Panc1 (cell line): Measurements from ENCODE around the gene RGS17. TPM values are rescaled to one million over a fixed set of nuclear protein-coding genes. Genes with fewer than 3 reads are reported as not detected.
A peak's percentile ranks its signal among the peaks of the same experiment; 100 is the strongest.

Source experiments
- ATAC-seq: fragments of 200-7000 bp; cut with Tn5 transposase; 2 replicates; pipeline ENCODE4 v1.9.1; 2020; ENCODE audit warnings: mild to moderate bottlenecking, moderate library complexity
- BruUV-seq: library from RNA; stranded (reverse); fragments of 400-500 nt; replicated peaks from 2 replicates; lab custom pipeline; 2021; lab: Mats Ljungman, UMichigan
- CTCF ChIA-PET: fragments of 300-600 bp; sonication (Branson Sonifier 250); formaldehyde crosslinking; loops from one replicate; lab custom pipeline; 2022; ENCODE audit warnings: antibody characterized with exemption; lab: Charles Lee
- POLR2A ChIA-PET: fragments of 300-600 bp; sonication (Branson Sonifier 250); formaldehyde crosslinking; loops from one replicate; lab custom pipeline; 2022; ENCODE audit warnings: antibody characterized with exemption; lab: Charles Lee
- DNase-seq: peaks from one replicate; pipeline ENCODE4 v3.0.0-alpha.2; 2010; ENCODE audit warnings: low read depth, low spot score
- H3K27ac ChIP-seq: 2 replicates; pipeline ENCODE4 v1.5.1; 2011; ENCODE audit warnings: mild to moderate bottlenecking, low read length, inconsistent platforms
- H3K27me3 ChIP-seq: fragments of 200-500 bp; sonication (Bioruptor generic); 2 replicates; pipeline ENCODE4 v1.6.0; 2014; ENCODE audit warnings: low read length, inconsistent platforms; ENCODE audit not compliant: control insufficient read depth, insufficient read depth
- H3K36me3 ChIP-seq: fragments of 200-500 bp; sonication (Bioruptor generic); 2 replicates; pipeline ENCODE4 v1.5.1; 2014; ENCODE audit warnings: inconsistent platforms, mild to moderate bottlenecking, low read length, moderate library complexity; ENCODE audit not compliant: control insufficient read depth, insufficient read depth
- H3K4me1 ChIP-seq: 2 replicates; pipeline ENCODE4 v1.5.1; 2011; ENCODE audit warnings: inconsistent platforms, mild to moderate bottlenecking, low read length, moderate library complexity; ENCODE audit not compliant: control insufficient read depth, insufficient read depth
- H3K4me3 ChIP-seq, 2 experiments: 2 replicates each; pipeline ENCODE4 v1.5.1; 2011 to 2012; ENCODE audit warnings: low read depth in 2 of 2, low read length in 2 of 2, mild to moderate bottlenecking in 2 of 2, inconsistent platforms in 1 of 2, moderate library complexity in 1 of 2
- H3K9me3 ChIP-seq: fragments of 200-500 bp; sonication (Bioruptor generic); 2 replicates; pipeline ENCODE4 v1.5.1; 2014; ENCODE audit warnings: low read depth, mild to moderate bottlenecking, inconsistent platforms, low read length, moderate library complexity; ENCODE audit not compliant: control insufficient read depth, insufficient read depth
- POLR2AphosphoS5 ChIP-seq: IDR thresholded peaks from 2 replicates; pipeline ENCODE4 v1.6.1; 2012; ENCODE audit warnings: mild to moderate bottlenecking, low read depth, low read length, moderate library complexity
- SIN3A ChIP-seq: IDR thresholded peaks from 2 replicates; pipeline ENCODE4 v1.6.1; 2012; ENCODE audit warnings: low read depth, mild to moderate bottlenecking, low read length, moderate library complexity, borderline replicate concordance; ENCODE audit not compliant: insufficient read depth
- TCF7L2 ChIP-seq: IDR thresholded peaks from 2 replicates; pipeline ENCODE4 v1.6.1; 2011; ENCODE audit warnings: mild to moderate bottlenecking, low read depth, low read length, inconsistent platforms
- in situ Hi-C: cut with HindIII; loops from 2 replicates; pipeline ENCODE4 v1.10.0; 2016; ENCODE audit warnings: low sequenced_read_pairs, low pct_unique_long_range_greater_than_20kb
- intact Hi-C: fragments of 100-400 bp; cut with micrococcal nuclease; formaldehyde crosslinking; loops from one replicate; pipeline ENCODE4 v1.10.0; 2022; ENCODE audit not compliant: unreplicated experiment
- total RNA-seq: library from RNA; stranded (reverse); gene quantifications from one replicate; pipeline ENCODE4 v1.2.1, GENCODE V29; 2021; ENCODE audit not compliant: unreplicated experiment
- TF ChIP-seq, protein P1 (sequence below), 2 experiments: IDR thresholded peaks; 2 replicates each; pipeline ENCODE4 v1.6.1; 2011 to 2012; ENCODE audit warnings: low read depth in 2 of 2, control low read depth in 1 of 2, low read length in 1 of 2, mild to moderate bottlenecking in 1 of 2, moderate library complexity in 1 of 2; ENCODE audit not compliant: insufficient read depth in 1 of 2
- TF ChIP-seq, protein P2 (sequence below): fragments of 450-650 bp; IDR thresholded peaks from 2 replicates; pipeline ENCODE4 v1.5.1; 2017; ENCODE audit warnings: mild to moderate bottlenecking

Gene RGS17
- total RNA-seq, 1 experiment from 2014 or later = 8.7 TPM

DNA sequence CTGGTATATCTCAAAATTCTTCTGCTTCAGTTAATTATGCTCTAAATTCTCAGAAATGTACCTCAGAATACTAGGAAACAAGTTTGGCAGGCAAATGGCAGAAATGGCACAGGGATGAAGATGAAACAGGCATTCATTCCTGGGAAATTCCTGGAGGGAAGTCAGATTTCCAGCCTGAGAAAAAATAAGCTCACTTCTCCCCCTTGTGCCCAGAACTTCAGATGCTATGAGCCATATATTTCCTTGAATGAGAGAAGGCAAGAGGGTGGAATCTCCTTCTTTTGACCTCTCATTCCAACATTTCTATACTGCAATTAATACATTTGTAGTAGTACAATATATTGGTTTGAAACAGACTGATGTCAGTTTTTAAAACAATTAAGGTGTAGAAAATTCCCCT lies 22.8 kb downstream of the RGS17 start:
- intact Hi-C loops = loop anchor here (2.0 kb wide), 1 partner anchor 78 kb away; no protein-coding TSS in a partner anchor
- CTCF ChIA-PET = interaction anchor here (0.6 to 0.7 kb wide), 2 partner anchors 48 to 76 kb away, joined by 3 to 6 read pairs; no protein-coding TSS in a partner anchor
- TF ChIP-seq, protein P1, sequence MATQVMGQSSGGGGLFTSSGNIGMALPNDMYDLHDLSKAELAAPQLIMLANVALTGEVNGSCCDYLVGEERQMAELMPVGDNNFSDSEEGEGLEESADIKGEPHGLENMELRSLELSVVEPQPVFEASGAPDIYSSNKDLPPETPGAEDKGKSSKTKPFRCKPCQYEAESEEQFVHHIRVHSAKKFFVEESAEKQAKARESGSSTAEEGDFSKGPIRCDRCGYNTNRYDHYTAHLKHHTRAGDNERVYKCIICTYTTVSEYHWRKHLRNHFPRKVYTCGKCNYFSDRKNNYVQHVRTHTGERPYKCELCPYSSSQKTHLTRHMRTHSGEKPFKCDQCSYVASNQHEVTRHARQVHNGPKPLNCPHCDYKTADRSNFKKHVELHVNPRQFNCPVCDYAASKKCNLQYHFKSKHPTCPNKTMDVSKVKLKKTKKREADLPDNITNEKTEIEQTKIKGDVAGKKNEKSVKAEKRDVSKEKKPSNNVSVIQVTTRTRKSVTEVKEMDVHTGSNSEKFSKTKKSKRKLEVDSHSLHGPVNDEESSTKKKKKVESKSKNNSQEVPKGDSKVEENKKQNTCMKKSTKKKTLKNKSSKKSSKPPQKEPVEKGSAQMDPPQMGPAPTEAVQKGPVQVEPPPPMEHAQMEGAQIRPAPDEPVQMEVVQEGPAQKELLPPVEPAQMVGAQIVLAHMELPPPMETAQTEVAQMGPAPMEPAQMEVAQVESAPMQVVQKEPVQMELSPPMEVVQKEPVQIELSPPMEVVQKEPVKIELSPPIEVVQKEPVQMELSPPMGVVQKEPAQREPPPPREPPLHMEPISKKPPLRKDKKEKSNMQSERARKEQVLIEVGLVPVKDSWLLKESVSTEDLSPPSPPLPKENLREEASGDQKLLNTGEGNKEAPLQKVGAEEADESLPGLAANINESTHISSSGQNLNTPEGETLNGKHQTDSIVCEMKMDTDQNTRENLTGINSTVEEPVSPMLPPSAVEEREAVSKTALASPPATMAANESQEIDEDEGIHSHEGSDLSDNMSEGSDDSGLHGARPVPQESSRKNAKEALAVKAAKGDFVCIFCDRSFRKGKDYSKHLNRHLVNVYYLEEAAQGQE (IDR thresholded peaks at IDR 0.05; ENCODE audit: insufficient read depth in 1 of 2, low read depth in 2 of 2, low read length in 1 of 2) = no peak
- TF ChIP-seq, protein P2, sequence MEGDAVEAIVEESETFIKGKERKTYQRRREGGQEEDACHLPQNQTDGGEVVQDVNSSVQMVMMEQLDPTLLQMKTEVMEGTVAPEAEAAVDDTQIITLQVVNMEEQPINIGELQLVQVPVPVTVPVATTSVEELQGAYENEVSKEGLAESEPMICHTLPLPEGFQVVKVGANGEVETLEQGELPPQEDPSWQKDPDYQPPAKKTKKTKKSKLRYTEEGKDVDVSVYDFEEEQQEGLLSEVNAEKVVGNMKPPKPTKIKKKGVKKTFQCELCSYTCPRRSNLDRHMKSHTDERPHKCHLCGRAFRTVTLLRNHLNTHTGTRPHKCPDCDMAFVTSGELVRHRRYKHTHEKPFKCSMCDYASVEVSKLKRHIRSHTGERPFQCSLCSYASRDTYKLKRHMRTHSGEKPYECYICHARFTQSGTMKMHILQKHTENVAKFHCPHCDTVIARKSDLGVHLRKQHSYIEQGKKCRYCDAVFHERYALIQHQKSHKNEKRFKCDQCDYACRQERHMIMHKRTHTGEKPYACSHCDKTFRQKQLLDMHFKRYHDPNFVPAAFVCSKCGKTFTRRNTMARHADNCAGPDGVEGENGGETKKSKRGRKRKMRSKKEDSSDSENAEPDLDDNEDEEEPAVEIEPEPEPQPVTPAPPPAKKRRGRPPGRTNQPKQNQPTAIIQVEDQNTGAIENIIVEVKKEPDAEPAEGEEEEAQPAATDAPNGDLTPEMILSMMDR = peak; percentile 61
- ATAC-seq (peak; percentile 78; the same call in 1 of the 2 replicates), DNase-seq (no peak)
- H3K4me1 ChIP-seq = no peaks in the 10 kb centered on the region
- H3K9me3 ChIP-seq = no peaks in the 10 kb centered on the region
- H3K36me3 ChIP-seq = no peaks in the 10 kb centered on the region
- no peaks in the 10 kb centered on the region for H3K27me3 ChIP-seq
- H3K27ac ChIP-seq = no peak overlapping the region
- in situ Hi-C loops = no loop called here
- BruUV-seq = no TSS peak
- no peak overlapping the region for H3K4me3 ChIP-seq
- POLR2A ChIA-PET = no interaction called here

DNA sequence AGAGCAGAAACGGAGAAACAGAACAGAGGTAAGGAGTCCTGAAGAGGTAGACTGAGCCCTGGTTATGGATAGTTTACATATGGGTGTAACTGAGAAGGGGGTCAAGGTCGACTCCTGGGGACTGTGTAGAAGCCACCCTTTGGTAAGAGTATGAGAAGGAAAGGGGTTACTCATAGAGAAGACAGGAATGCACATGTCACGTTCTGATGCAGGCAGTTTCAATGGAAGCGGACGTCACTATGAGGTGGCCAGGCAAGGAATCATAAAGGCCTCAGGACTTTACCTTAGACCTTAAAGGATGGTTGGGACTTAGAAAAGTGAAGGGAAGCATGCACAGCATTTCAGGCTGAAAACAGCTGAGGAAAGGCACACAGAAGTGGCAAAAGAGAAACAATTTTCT lies 25.1 kb downstream of the RGS17 start:
- in situ Hi-C loops = no loop called here
- ChIA-PET POLR2A (no interaction called here), CTCF (no interaction called here)
- H3K27ac ChIP-seq = no peak overlapping the region
- H3K9me3 ChIP-seq = no peaks in the 10 kb centered on the region
- ATAC-seq = no peak
- TF ChIP-seq TCF7L2 (no peak), SIN3A (no peak), POLR2AphosphoS5 (no peak)
- TF ChIP-seq, protein P1 (IDR thresholded peaks at IDR 0.05; ENCODE audit: insufficient read depth in 1 of 2, low read depth in 2 of 2, low read length in 1 of 2) = no peak
- TF ChIP-seq, protein P2 = no peak
- H3K36me3 ChIP-seq = no peaks in the 10 kb centered on the region
- no peaks in the 10 kb centered on the region for H3K4me1 ChIP-seq
- BruUV-seq = no TSS peak
- H3K27me3 ChIP-seq = no peaks in the 10 kb centered on the region
- DNase-seq = no peak
- intact Hi-C loops = no loop called here
- no peak overlapping the region for H3K4me3 ChIP-seq
